ENCODE measurements around the gene SCAMP5.

SCAMP5 gene, protein sequence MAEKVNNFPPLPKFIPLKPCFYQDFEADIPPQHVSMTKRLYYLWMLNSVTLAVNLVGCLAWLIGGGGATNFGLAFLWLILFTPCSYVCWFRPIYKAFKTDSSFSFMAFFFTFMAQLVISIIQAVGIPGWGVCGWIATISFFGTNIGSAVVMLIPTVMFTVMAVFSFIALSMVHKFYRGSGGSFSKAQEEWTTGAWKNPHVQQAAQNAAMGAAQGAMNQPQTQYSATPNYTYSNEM

DNA sequence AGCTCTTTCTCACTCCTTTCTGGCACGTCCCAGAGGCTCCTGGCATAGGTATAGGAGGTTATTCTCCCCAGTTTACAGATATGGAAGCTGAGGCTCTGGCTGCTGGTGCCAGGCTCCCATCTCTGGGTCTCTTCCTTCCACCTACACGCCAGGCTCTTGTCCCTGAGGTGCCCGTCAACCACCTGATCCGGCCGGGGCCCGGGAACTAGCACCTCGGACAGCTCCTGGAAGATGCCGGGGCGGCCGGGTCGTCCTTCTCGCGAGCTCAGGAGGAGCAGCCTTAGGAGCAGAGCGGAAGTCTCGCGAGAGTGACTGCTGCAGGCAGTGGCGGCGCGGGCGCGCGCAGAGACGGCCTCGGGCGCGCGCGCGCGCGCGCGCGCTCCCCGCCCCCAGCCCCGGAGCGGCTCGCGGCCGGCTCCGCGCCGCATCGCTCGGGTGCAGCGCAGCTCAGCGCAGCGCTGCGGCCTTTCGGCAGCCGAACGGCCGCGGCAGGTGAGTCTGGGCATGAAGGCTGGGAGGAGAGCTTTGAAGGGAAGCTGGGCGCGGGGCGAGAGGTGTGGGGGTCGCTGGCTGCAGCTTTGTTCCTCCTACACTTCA is at the start of gene SCAMP5:
TSS of gene SCAMP5 (plus strand) at position 382 of the 597 bp plus-strand sequence. CDS start 16,277 bp downstream, outside the sequence.
- DNase-seq, result peak; percentile 86 to 89

DNA sequence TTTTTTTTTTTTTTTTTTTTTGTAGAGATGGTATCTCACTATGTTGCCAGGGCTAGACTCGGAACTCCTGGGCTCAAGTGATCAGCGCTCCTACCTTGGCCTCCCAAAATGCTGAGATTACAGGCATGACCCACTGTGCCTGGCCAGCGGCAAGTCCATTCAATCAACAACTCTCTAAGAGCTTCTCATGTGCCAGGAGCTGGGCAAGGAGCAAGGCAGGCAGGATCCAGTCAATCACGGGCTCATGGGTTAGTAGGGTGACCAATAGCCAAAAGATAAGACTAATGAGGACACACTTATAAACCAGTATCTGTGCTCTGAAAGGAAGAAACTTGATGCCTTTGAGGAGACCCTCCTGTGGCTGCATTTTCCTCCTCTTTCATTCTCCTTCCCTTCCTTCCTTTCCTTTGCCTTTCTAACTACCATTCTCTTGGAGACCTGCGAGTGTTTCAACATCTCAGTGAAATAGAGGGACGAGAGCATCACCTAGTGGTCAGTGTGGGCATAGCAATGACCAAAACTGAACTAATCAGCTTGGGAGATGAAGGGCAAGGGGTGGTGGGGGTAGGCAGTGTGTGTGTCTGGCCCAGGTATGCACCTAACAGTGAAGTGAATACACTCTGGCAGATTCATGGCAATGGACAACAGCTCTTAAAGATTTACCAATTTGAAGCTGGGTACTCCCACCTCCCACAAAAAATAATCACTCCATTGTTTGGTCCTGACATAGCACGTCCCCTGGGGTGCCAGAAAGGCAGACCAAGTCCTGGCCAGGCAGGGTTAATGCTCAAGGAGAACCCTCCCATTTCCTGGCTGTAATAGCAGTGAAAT is 45.1 kb upstream of the SCAMP5 start:
- DNase-seq, result peak; percentile 75 to 78

DNA sequence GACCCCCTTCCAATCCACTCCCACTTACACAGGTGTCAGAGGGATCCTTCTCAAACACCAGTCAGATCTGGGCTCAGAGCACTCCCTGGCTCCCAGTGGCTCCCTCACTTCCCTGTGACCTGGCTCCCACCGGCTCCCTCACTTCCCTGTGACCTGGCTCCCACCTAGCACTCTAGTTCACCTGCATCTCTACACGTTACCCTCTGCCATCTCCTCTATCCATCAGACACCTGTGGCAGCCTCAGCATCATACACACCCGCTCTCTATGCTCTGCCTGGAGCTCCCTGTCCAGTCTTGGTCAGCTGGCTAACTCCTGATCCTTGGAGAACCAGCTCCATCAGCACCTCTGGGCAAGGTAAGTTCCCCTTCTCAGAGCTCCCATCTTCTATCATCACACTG is 44.4 kb upstream of the SCAMP5 start:
- no peak for DNase-seq

DNA sequence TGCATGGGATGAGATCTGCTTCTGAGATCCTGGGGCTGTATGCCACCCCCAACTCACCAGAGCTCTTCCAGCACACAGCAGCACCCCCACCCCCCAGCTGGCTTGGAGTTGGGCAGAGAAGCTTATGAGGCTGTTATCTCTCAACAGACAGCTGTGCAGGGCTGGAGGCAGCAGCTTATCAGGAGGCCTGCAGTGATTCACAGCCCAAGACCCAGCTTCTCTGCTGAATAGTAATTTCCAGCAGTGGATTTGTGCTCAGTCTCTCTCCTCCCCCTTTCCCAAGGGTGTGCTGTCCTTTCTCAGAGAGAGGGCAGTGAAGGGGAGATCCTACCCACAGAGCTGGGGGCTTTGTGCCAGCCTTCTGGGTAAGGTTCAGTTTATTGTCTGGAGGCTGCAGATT is 40.8 kb upstream of the SCAMP5 start:
- DNase-seq, result no peak

DNA sequence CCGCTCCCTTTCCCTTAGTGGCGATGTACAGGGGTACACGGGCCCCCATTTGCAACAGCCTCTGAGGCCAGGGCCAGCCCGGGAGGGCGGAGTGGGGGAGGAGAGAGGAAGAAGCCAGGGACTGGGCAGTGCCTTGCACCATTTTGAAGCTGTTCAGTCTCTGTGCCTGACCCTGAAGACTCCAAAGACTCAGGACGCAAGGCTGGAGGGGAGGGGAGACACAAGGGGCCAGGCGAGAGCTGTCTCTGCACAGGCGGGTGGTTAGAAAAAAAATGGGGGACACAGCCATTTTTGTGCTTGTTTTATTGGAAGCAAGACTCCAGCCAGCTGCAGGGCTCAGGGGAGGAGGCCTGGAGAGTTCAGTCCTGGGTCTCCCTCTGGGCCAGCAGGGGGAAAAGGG is 40.3 kb upstream of the SCAMP5 start:
- DNase-seq, result no peak

DNA sequence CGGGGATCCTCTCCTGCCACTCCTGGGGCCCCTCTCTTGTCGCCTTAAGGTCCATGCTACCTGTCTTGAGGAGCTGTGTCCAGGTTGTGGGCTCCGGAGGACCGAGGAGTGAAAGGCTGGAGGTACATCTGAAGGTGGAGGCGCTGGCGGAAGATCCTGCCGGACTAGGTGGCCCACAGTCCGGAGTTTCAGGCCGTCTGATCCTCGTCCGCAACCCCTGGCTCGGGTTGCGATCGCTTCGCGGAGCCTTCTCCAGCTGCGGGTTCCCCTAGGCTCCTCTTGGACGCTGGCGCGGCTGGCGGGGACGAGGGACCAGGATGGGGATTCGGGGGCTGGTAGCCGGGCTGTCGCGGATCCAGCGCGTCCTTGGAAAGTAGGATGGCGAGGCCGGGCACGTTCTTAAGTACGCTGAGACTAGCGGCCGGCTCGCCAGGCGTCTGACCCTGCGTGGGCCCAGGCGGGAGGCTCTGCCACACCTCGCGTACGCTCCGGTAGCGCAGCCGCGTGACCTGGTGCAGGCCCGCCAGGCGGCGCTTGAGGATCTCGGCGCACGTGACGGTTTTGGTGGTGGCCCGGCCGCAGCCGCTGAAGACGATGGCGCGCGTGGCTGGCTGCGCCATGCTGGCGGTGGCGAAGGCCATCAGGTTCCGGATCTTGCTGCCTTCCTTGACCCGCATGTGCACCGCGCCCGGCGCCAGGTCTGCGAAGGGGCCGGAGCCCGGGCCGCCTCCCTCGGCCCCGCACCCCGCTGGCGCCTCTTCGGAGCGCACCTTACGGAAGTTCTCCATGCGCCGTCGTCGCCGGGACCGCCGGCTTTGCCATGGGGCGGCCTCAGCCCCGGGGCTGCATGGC is 39.3 kb upstream of the SCAMP5 start:
- peak; percentile 37 to 51 for DNase-seq

DNA sequence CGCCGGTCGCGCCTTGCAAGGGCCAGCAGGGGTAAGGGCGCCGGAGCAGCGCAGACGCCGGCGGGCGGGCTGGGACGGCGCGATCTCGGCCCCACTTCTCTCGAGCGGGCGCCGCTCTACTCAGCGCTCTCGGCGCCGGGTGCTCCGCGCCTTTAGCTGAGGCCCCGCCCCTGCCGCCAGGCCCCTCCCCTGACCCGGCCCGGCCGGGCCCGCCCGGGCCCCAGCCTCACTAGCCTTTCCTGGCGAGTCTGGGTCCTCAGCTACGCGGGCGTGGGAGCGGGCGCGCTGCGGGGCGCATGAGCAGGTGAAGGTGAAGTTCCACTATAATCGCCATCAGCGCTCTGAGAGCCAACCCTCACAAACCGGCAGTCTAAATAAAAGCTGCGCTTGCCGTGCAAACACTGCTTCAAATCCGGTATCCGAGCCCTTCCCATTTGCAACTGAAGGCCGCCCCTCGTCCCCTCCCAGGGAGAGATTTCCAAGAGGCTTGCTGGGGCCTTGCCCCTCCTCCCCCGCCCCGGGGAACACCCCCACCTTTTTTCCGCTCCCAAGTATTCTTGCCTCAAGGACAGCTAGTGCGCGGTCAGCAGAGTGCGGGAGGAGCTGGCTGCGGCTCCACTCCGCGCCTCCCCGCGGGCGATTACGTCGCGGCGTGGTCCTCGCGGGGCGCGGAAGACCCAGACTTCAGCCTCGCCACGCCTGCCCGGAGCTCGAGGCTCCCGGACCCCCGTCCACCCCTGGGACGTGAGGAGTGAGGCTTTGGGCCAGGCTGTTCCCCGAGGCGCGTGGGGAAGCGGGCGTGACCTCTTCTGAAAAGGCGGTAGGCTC is 38.5 kb upstream of the SCAMP5 start, which contains the start of gene RPP25:
TSS of gene RPP25 (minus strand) at position 125 of the 828 bp plus-strand sequence. CDS start 189 bp downstream, outside the sequence.
- DNase-seq, result peak; percentile 52 to 71

DNA sequence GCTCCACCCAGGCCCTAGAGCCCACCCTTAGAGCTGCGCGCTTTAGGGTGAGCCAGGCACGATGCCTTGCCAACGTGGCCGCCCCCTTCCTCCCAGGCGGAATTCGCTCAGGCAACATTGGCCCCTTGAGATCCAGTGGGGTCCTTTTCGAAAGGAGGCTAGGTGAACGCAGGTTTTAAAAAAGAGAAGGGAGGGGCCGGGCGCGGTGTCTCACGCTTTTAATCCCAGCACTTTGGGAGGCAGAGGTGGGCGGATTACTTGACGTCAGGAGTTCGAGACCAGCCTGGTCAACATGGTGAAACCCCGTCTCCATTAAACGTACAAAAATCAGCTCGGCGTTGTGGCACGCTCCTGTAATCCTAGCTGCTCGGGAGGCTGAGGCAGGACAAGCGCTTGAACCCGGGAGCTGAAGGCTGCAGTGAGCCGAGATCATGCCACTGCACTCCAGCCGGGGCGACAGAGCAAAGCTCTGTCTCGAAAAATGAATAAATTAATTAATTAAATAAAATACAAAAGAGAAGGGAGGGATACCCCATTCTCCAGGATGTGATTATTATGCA is 37.8 kb upstream of the SCAMP5 start:
- DNase-seq, result no peak

DNA sequence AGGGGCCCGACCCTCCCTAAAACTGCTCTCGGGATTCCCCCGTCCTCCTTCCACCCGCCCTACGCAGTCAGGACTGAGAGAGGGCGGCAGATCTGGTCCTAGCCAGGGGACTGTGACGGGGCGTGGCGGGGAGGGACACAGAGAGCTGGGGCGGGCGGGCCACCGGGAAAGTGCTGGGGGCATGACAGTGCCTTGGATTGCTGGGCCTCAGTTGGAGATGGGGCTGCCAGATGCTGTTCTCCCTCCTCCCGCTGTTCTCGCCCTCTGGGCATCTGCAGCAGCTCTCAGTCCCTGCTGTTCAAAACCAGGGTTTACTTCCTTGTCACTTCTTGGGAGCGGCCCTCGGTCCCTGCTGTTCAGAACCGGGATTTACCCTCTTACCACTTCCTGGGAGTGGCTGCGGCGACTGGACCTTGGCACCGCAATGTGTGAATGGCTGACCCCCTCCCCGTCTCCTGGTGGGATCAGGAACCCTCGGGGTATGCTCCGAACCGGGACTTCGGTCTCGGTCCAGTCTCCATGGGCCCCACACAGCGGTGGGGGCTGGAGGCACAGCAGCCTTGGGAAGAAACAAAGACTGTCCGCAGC is 36.9 kb upstream of the SCAMP5 start:
- DNase-seq, result no peak

DNA sequence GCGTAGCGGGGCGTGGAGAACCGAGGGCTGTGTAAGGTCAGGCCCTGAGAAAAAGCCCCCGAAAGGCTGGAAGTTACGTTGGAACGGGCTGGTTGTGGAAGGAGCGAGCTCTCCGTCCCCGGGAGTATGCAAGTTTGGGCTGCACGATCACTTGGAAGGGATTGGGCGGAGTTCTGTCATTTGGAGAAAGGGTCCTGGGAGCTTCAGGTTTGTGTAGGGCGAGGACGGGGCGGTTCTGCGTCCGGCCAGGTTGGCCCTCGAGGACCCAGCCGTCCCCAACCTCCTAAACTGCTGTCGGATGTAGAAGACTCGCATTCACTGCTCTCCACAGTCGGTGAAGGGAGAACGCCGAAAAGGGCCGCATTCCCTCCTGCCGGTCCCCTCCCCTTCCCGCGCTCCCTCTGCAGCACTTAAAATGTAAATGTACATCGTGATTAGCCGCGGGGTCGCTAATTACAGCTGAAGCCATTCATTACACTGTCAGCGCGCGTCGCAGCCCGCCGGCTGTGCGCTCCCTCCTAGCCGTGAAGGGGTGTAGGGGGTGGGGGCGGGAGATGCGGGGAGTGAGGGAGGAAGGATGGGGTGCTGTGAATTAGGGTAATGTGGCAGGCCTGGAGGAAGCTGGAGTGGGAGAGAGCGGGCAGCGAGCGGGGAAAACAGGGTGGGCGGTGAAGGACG is 36.3 kb upstream of the SCAMP5 start:
- DNase-seq, result no peak

DNA sequence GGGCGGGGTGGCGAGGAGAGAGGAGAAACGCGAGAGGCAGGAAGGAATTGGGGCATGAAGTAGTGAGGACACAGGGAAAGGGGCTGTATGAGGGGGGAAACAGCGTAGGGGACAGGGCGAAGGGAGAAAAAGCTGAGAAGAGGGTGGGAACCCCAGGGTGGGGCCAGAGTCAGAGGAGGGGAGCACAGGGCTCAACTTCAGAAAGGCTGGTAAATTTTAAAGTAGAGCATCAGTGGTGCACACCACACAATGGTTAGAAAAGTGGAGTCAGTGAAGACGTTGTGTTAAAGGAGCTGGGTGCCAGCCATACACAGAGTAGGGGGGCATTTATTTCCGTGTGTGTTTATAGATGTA is 35.8 kb upstream of the SCAMP5 start:
- no peak for DNase-seq

DNA sequence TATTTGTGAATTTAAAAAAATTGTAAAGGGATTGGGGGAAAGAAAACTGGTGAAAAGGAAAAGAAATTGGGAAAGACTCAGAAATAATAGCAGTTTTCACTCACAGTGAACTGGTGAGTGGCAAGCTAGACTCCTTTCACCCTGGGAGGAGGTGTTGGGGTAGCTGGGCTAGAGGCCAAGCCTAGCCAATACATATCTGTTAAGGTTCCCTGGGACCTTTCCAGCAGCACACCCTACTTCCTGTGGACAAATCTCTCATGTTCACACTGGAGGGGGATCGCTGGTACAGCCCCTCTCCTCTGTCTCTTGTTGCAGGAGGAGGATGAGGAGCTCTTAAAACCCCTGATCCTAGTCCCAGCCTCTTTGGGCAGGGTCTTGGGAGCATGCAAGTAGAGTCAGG is 35.1 kb upstream of the SCAMP5 start:
- DNase-seq, result no peak

DNA sequence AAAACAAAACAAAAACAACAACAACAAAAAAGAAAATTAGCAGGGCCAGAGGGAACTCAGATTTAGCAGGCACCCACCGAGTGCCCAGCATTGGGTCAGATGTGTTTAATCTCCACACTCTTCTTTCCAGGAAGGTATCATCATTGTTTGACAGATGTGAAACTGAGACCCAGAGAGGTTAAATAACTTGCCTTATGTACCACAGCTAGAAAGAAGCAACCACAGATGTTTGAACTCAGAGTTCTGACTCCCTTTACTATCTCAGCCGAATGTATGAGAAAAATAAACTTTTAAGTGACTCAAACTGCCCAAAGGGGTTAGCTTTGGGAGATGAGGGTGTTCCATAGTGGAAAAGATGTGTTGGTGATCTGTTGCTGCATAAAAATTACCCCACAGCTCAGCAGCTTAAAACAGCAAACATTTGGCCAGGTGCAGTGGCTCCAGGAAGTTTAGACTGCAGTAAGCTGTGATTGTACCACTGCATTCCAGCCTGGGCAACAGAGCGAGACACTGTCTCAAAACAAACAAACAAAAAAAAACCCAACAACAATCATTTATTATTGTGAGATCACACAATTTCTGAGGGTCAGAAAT is 34.3 kb upstream of the SCAMP5 start:
- no peak for DNase-seq

DNA sequence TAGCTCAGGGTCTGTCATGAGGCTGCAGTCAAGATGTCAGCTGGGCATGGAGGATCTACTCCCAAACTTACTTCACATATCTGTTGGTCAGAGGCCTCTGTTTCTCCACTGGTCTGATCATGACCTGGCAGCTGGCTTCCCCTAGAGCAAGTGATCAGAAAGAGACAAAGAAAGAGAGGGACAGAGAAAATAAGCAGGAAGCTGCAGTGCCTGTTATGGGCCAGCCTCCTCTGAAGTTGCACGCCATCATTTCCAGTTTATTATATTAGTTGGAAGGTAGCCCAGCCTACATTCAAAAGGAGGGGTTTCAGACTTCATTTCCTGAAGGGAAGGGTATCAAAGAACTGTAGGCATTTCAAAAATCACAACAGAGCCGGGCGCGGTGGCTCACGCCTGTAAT is 33.7 kb upstream of the SCAMP5 start:
- no peak for DNase-seq

DNA sequence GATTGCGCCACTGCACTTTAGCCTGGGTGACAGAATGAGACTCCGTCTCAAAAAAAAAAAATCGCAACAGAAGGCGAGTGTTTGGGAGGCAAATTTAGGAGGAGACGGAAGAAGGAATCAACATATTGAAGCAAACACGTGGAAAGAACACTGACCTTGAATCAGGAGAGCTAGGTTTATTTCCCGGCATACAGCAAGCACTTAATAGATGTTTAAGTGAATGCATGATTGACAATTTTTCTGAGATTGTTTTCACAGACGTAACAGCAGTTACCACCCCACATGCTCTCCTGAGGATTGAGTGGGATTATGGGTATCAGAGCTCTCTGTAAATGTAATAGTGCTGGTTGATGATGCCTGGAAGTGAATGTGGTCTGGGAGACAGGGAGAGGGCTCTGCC is 33.1 kb upstream of the SCAMP5 start:
- DNase-seq, result no peak

DNA sequence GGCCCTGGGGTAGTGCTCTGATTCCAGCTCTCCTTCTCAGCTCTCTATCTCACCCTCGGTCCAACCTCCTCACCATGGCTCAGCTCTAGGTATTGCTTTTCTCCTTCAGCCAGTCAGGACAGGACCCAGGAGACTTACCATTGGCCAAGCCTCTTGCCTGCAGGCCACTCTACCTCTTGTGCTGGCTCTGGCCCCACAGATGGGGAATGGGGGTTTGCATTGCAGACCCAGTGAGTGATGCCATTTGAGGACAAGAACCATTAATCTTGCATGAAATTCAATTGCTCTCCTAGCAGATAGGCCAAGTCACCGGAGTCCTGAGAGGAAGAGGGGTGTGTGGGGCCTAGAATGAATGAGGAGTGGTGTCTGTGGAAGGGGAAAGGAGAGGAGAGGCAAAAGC is 32.7 kb upstream of the SCAMP5 start:
- DNase-seq, result no peak

DNA sequence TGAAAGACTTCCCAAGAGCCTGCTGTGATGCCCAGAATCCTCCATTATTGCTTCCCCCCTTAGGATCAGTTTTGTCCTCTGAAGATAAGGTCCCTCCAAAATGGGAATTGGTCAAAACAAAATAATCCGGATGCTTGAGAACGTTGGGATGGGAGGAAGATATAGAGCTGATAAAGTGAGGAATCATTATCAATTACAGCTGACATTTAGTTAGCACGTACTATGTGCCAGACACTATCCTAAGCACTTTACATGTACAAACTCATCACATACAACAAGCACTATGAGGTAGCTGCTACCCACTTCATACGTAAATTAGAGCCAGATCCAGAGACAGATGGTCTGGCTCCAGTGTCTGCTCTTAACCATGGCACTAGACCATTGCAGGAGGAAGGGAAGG is 32.1 kb upstream of the SCAMP5 start:
- DNase-seq, result no peak

DNA sequence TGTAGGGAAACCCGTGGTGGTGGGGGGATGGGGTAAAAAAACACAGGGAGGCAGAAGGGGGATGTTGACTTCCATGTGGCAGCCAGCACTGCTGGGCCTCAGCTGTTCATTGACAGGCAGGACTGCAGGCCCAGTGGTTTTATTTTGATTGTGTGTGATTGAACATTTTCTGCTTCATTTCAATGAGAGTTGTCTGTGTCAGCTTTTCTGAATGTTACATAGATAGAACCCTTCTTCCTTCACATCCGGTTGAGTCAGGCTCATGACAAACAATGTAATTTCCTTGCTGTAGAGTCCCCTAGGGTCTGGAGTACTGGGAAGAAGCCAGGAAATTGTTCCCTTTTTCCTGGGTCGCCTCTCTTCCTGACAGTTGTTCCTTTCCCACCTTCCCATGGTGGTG is 30.6 kb upstream of the SCAMP5 start:
- DNase-seq, result no peak

DNA sequence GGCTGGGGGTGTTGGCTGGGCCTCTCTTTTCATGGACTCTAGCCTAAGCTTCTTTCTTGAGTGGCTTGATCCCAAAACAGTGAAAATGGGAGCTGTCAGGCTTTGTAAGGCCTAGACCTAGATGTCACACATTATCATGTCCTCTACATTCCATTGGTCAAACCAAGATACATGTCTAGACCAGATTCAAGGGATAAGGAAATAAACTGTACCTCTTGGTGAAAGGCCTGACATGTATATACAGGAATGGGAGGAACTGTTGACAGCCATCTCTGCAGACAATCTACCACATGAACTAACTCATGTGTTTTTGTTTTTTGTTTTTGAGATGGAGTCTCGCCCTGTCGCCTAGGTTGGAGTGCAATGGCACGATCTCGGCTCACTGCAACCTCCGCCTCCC is 27.7 kb upstream of the SCAMP5 start:
- DNase-seq, result no peak

DNA sequence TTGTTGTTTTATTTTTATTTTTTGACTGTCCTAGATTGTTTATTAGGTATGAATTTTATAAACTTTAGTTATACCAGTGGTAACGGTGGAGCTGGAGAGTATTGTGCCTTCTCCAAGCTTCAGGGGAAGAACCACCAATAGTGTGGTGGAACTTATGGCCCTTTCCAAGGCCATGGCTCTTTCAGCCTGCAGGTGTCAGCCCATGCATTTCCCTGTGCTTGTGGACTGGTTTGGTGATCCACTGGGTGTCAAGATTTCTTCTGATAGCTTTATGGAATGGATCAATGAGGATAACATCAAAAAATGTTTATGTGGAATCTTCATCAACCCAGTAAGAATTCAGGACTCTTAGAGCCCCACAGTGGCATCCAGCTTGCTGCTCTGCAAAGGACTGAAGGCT is 19.2 kb upstream of the SCAMP5 start:
- DNase-seq, result no peak
